K562 (cell line): ENCODE results near the gene ZKSCAN4. TPM values are rescaled to one million over a fixed set of nuclear protein-coding genes. Genes with fewer than 3 reads are reported as not detected.

Experiments used
- BACH1 ChIP-seq: fragments of 200-800 bp; sonication (Bioruptor generic); IDR thresholded peaks from 2 replicates; pipeline ENCODE4 v1.6.1; 2016; ENCODE audit warnings: missing genetic modification characterization, missing compliant biosample characterization
- CTBP1 ChIP-seq: fragments of 450-650 bp; IDR thresholded peaks from 2 replicates; pipeline ENCODE4 v1.6.1; 2016; ENCODE audit warnings: borderline replicate concordance
- DEAF1 ChIP-seq: fragments of 450-650 bp; formaldehyde crosslinking; IDR thresholded peaks from 2 replicates; pipeline ENCODE4 v1.4.0; 2020; ENCODE audit warnings: mild to moderate bottlenecking, moderate library complexity
- E2F5 ChIP-seq: sonication (generic); formaldehyde crosslinking; IDR thresholded peaks from 2 replicates; pipeline ENCODE4 v1.8.0; 2022; ENCODE audit warnings: mild to moderate bottlenecking, missing genetic modification reagents
- KLF16 ChIP-seq: IDR thresholded peaks from 2 replicates; pipeline ENCODE4 v1.6.1; 2016; ENCODE audit warnings: antibody characterized with exemption
- POU5F1 ChIP-seq: fragments of 150-350 bp; IDR thresholded peaks from 2 replicates; pipeline ENCODE4 v1.6.1; 2014; ENCODE audit warnings: borderline replicate concordance, low read length, low read depth, mild to moderate bottlenecking; ENCODE audit not compliant: partially characterized antibody
- RREB1 ChIP-seq: fragments of 250-450 bp; sonication (Bioruptor Pico); IDR thresholded peaks from 2 replicates; pipeline ENCODE4 v1.4.0; 2020
- SIRT6 ChIP-seq: IDR thresholded peaks from one replicate; pipeline ENCODE4 v1.6.1; 2012; ENCODE audit warnings: low read depth, mild to moderate bottlenecking, control low read depth, inconsistent platforms, low read length, moderate library complexity
- ZNF224 ChIP-seq: sonication (generic); formaldehyde crosslinking; IDR thresholded peaks from 2 replicates; pipeline ENCODE4 v1.8.0; 2022; ENCODE audit warnings: mild to moderate bottlenecking, missing genetic modification reagents
- ZNF699 ChIP-seq: fragments of 250-450 bp; sonication (Bioruptor Pico); IDR thresholded peaks from 2 replicates; pipeline ENCODE4 v1.8.0; 2021; ENCODE audit warnings: mild to moderate bottlenecking, moderate library complexity; ENCODE audit not compliant: insufficient replicate concordance
- ZNF740 ChIP-seq, 3 experiments: fragments of 200-800 bp in 1 of 3; sonication (Bioruptor generic) in 1 of 3; sonication (generic) in 1 of 3; formaldehyde crosslinking in 1 of 3; IDR thresholded peaks; 2 replicates each; pipeline versions ENCODE4 v1.6.1 to v1.8.0; 2016 to 2022; ENCODE audit warnings: mild to moderate bottlenecking in 2 of 3, missing compliant biosample characterization in 2 of 3, missing genetic modification characterization in 2 of 3, missing genetic modification reagents in 1 of 3
- polyA plus RNA-seq, 8 experiments: library from polyadenylated mRNA; depleted of rRNA in 4 of 8; stranded (reverse) in 5 of 8; unstranded in 3 of 8; fragments of >200 nt; fragmentation: Nextera tagmentation in 2 of 8; fragmentation: Illumina TruSeq in 1 of 8; extraction: Ambion mirVana in 2 of 8; extraction: Trizol in 1 of 8; gene quantifications; 2 replicates each; pipeline versions ENCODE4 v1.2.1 to v1.2.3, GENCODE V29; 2011 to 2014; ENCODE audit warnings: inconsistent platforms in 1 of 8, missing spikeins in 1 of 8
- total RNA-seq, 7 experiments: library from RNA; depleted of rRNA in 6 of 7; stranded (reverse); fragments of >200 nt in 6 of 7; fragmentation: Illumina TruSeq in 2 of 7; extraction: Trizol in 2 of 7; gene quantifications; 2 replicates each; pipeline versions ENCODE4 v1.2.1 to v1.2.3, GENCODE V29; 2011 to 2021; ENCODE audit warnings: low replicate concordance in 1 of 7
- TF ChIP-seq, protein P1 (sequence below), 2 experiments: fragments of 150-350 bp in 1 of 2; IDR thresholded peaks; 2 replicates each; pipeline ENCODE4 v1.6.1; 2012 to 2016; ENCODE audit warnings: low read depth in 2 of 2, low read length in 2 of 2, mild to moderate bottlenecking in 1 of 2, moderate library complexity in 1 of 2

ZKSCAN4 gene
- total and polyA plus RNA-seq, 9 of the 15 experiments (the other 6 are each of a cell fraction or from before 2014, with no cell fraction given) = 1.2 to 5.3 (median 4.7) TPM

- TF ChIP-seq RREB1 (no peak), SIRT6 (no peak), DEAF1 (CRISPR knock-in tag) (no peak), ZNF740 (CRISPR knock-in tag; IDR thresholded peaks at IDR 0.05) (peak; percentile 99), ZNF740 (tag; IDR thresholded peaks at IDR 0.05) (peak in 1 of 2 experiments; percentile 100; a peak in 2 of 4 replicates), ZNF224 (CRISPR knock-in tag) (no peak), CTBP1 (0 out of 2 replicates have a peak, but pooled peaks have one; percentile 42), E2F5 (CRISPR knock-in tag) (no peak), POU5F1 (no peak), KLF16 (no peak), ZNF699 (CRISPR knock-in tag) (no peak), BACH1 (tag) (no peak)
- TF ChIP-seq, protein P1, sequence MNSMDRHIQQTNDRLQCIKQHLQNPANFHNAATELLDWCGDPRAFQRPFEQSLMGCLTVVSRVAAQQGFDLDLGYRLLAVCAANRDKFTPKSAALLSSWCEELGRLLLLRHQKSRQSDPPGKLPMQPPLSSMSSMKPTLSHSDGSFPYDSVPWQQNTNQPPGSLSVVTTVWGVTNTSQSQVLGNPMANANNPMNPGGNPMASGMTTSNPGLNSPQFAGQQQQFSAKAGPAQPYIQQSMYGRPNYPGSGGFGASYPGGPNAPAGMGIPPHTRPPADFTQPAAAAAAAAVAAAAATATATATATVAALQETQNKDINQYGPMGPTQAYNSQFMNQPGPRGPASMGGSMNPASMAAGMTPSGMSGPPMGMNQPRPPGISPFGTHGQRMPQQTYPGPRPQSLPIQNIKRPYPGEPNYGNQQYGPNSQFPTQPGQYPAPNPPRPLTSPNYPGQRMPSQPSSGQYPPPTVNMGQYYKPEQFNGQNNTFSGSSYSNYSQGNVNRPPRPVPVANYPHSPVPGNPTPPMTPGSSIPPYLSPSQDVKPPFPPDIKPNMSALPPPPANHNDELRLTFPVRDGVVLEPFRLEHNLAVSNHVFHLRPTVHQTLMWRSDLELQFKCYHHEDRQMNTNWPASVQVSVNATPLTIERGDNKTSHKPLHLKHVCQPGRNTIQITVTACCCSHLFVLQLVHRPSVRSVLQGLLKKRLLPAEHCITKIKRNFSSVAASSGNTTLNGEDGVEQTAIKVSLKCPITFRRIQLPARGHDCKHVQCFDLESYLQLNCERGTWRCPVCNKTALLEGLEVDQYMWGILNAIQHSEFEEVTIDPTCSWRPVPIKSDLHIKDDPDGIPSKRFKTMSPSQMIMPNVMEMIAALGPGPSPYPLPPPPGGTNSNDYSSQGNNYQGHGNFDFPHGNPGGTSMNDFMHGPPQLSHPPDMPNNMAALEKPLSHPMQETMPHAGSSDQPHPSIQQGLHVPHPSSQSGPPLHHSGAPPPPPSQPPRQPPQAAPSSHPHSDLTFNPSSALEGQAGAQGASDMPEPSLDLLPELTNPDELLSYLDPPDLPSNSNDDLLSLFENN (IDR thresholded peaks at IDR 0.05; ENCODE audit: low read depth in 2 of 2, low read length in 2 of 2) = no peak
These were observed 33.5 kb downstream of the ZKSCAN4 start (continued) for GRCh38 chr6:28218312-28219248.
